Measurements from ENCODE around the gene FAM240A. TPM values are rescaled to one million over a fixed set of nuclear protein-coding genes. Genes with fewer than 3 reads are reported as not detected.

Gene FAM240A
- total RNA-seq, 1 experiment from 2014 or later, result not detected

- POLR2A ChIA-PET (ENCODE audit: low non-redundant PET), result no interaction called here
- no peak overlapping the region for H3K4me3 ChIP-seq (ENCODE audit: low read depth, low read length, poor library complexity, severe bottlenecking)
These were observed 38.6 kb upstream of the FAM240A start for GRCh38 chr3:46573701-46574100.

GRCh38 chr3:46574243-46574646, 38.1 kb upstream of the FAM240A start:
- Histone ChIP-seq H3K36me3 (ENCODE audit: insufficient read depth, low read length, poor library complexity, severe bottlenecking) (no peaks in the 10 kb centered on the region), H3K4me1 (ENCODE audit: insufficient read depth, low read length, poor library complexity, severe bottlenecking) (no peaks in the 10 kb centered on the region), H3K9me3 (ENCODE audit: low read depth, low read length, poor library complexity, severe bottlenecking) (no peaks in the 10 kb centered on the region), H3K27me3 (replicated peaks; ENCODE audit: insufficient read depth, low read depth, low read length, poor library complexity) (no peaks in the 10 kb centered on the region), H3K4me3 (ENCODE audit: low read depth, low read length, poor library complexity, severe bottlenecking) (no peak overlapping the region), H3K27ac (ENCODE audit: low read depth, low read length, poor library complexity, severe bottlenecking) (no peak overlapping the region)
- intact Hi-C loops (cut with micrococcal nuclease; ENCODE audit: unreplicated experiment), result no loop called here
- ChIA-PET POLR2A (ENCODE audit: low non-redundant PET) (no interaction called here), CTCF (no interaction called here)
- no peak for TF ChIP-seq CTCF (conservative IDR thresholded peaks at IDR 0.05; ENCODE audit: low read depth, low read length)
- no peak for TF ChIP-seq EZH2 (IDR thresholded peaks at IDR 0.05; ENCODE audit: borderline replicate concordance, low read depth, low read length, poor library complexity, severe bottlenecking)
- no TSS peak for BruUV-seq (replicated peaks)
- no peak for DNase-seq (ENCODE audit: low spot score)

More at GRCh38 chr3:46573701-46574100, 38.6 kb upstream of the FAM240A start:
- no peaks in the 10 kb centered on the region for H3K4me1 ChIP-seq (ENCODE audit: insufficient read depth, low read length, poor library complexity, severe bottlenecking)
- intact Hi-C loops (cut with micrococcal nuclease; ENCODE audit: unreplicated experiment), result no loop called here
- no peaks in the 10 kb centered on the region for H3K9me3 ChIP-seq (ENCODE audit: low read depth, low read length, poor library complexity, severe bottlenecking)
- DNase-seq (ENCODE audit: low spot score), result no peak
- CTCF ChIA-PET, result no interaction called here
- no peak overlapping the region for H3K27ac ChIP-seq (ENCODE audit: low read depth, low read length, poor library complexity, severe bottlenecking)
- BruUV-seq (replicated peaks), result no TSS peak
- no peaks in the 10 kb centered on the region for H3K27me3 ChIP-seq (replicated peaks; ENCODE audit: insufficient read depth, low read depth, low read length, poor library complexity)
- no peak for TF ChIP-seq EZH2 (IDR thresholded peaks at IDR 0.05; ENCODE audit: borderline replicate concordance, low read depth, low read length, poor library complexity, severe bottlenecking)
- no peak for TF ChIP-seq CTCF (conservative IDR thresholded peaks at IDR 0.05; ENCODE audit: low read depth, low read length)
- no peaks in the 10 kb centered on the region for H3K36me3 ChIP-seq (ENCODE audit: insufficient read depth, low read length, poor library complexity, severe bottlenecking)

- no peaks in the 10 kb centered on the region for H3K9me3 ChIP-seq (ENCODE audit: low read depth, low read length, poor library complexity, severe bottlenecking)
- no peaks in the 10 kb centered on the region for H3K4me1 ChIP-seq (ENCODE audit: insufficient read depth, low read length, poor library complexity, severe bottlenecking)
- H3K27ac ChIP-seq (ENCODE audit: low read depth, low read length, poor library complexity, severe bottlenecking), result no peak overlapping the region
- no TSS peak for BruUV-seq (replicated peaks)
- intact Hi-C loops (cut with micrococcal nuclease; ENCODE audit: unreplicated experiment), result no loop called here
- H3K36me3 ChIP-seq (ENCODE audit: insufficient read depth, low read length, poor library complexity, severe bottlenecking), result no peaks in the 10 kb centered on the region
- TF ChIP-seq CTCF (conservative IDR thresholded peaks at IDR 0.05; ENCODE audit: low read depth, low read length) (no peak), EZH2 (IDR thresholded peaks at IDR 0.05; ENCODE audit: borderline replicate concordance, low read depth, low read length, poor library complexity, severe bottlenecking) (no peak)
- H3K4me3 ChIP-seq (ENCODE audit: low read depth, low read length, poor library complexity, severe bottlenecking), result no peak overlapping the region
- DNase-seq (ENCODE audit: low spot score), result no peak
- POLR2A ChIA-PET (ENCODE audit: low non-redundant PET), result no interaction called here
- no peaks in the 10 kb centered on the region for H3K27me3 ChIP-seq (replicated peaks; ENCODE audit: insufficient read depth, low read depth, low read length, poor library complexity)
- CTCF ChIA-PET, result no interaction called here
These were observed 37.3 kb upstream of the FAM240A start for GRCh38 chr3:46574881-46575576.

Measured in A673 (cell line).